ENCODE data around the gene CFAP57. TPM values are rescaled to one million over a fixed set of nuclear protein-coding genes. Genes with fewer than 3 reads are reported as not detected.

CFAP57 gene
- total and polyA plus RNA-seq, 2 of the 13 experiments (the other 11 are each of a cell fraction or from before 2014, with no cell fraction given), result 0.01 TPM; not detected in 1

DNA sequence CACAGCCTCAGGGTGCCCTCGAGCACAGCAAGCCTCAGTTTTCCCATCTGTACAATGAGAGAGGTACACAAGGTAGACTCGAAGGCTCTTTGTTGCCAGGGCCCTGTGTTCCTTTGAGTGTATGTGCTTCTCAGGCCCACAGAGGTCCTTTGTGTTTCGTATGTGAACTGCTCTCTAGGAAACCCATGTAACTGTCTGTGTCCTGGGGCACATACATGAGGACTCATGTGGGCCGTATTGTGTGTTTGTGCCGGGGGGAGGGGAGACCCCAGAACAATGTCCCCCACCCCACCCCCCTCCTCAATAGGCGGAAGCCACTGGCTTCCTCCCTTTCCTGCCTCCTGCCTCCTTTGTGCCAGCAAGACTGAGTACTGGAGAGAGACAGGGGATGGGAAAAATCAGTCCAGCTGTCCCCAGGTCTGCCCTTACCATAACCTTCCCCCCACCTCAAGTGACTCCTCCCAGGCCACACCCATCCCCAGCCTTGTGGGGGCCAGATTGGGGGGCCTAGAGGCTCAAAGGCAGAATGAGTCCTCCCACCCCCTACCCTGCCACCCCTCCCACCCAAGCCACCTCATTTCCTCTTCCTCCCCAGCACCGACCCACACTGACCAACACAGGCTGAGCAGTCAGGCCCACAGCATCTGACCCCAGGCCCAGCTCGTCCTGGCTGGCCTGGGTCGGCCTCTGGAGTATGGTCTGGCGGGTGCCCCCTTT, 128.4 kb downstream of the CFAP57 start, which contains the start of gene TIE1:
Gene TIE1, plus strand, starts transcription at position 605 of the 717 bp plus-strand sequence. Its CDS starts 90 bp downstream, at position 695.
- H2AFZ ChIP-seq (ENCODE audit: low read length), result no peak within 1 kb of the TSS
- no peak within 1 kb of the TSS for H3K27ac ChIP-seq (ENCODE audit: extremely low read length, insufficient read depth, low read length)
- H3K79me2 ChIP-seq (ENCODE audit: insufficient read depth, low read length), result no peaks in the 10 kb centered on the region
- H3K4me2 ChIP-seq (ENCODE audit: low read depth, low read length), result no peak within 1 kb of the TSS
- intact Hi-C loops (cut with micrococcal nuclease; ENCODE audit: unreplicated experiment), result no loop called here
- H4K20me1 ChIP-seq (ENCODE audit: insufficient read depth, low read length), result no peaks in the 10 kb centered on the region
- POLR2A ChIA-PET, result no interaction called here
- DNase-seq (ENCODE audit: low spot score) (no peak), FAIRE-seq (no peak), ATAC-seq (no peak)
- CTCF ChIA-PET (ENCODE audit: low intra/inter-chr PET ratio, low total read pairs), result no interaction called here
- no peak within 1 kb of the TSS for H3K4me3 ChIP-seq (replicated peaks in 1 of 3; ENCODE audit: insufficient read depth in 1 of 3, low read depth in 2 of 3, low read length in 3 of 3)
- no peak for TF ChIP-seq KLF12 (CRISPR knock-in tag; IDR thresholded peaks at IDR 0.05; ENCODE audit: borderline replicate concordance)
- TF ChIP-seq, protein P1, sequence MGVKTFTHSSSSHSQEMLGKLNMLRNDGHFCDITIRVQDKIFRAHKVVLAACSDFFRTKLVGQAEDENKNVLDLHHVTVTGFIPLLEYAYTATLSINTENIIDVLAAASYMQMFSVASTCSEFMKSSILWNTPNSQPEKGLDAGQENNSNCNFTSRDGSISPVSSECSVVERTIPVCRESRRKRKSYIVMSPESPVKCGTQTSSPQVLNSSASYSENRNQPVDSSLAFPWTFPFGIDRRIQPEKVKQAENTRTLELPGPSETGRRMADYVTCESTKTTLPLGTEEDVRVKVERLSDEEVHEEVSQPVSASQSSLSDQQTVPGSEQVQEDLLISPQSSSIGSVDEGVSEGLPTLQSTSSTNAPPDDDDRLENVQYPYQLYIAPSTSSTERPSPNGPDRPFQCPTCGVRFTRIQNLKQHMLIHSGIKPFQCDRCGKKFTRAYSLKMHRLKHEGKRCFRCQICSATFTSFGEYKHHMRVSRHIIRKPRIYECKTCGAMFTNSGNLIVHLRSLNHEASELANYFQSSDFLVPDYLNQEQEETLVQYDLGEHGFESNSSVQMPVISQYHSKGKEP (CRISPR knock-in tag; IDR thresholded peaks at IDR 0.05), result no peak
- no peak for TF ChIP-seq MTF1 (CRISPR knock-in tag; IDR thresholded peaks at IDR 0.05)
- TF ChIP-seq, protein P2, sequence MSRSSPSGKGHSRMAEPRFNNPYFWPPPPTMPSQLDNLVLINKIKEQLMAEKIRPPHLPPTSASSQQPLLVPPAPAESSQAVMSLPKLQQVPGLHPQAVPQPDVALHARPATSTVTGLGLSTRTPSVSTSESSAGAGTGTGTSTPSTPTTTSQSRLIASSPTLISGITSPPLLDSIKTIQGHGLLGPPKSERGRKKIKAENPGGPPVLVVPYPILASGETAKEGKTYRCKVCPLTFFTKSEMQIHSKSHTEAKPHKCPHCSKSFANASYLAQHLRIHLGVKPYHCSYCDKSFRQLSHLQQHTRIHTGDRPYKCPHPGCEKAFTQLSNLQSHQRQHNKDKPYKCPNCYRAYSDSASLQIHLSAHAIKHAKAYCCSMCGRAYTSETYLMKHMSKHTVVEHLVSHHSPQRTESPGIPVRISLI (CRISPR knock-in tag; IDR thresholded peaks at IDR 0.05; ENCODE audit: borderline replicate concordance), result no peak
- TF ChIP-seq GTF2F1 (IDR thresholded peaks at IDR 0.05; ENCODE audit: low read length), result no peak
- no peak for TF ChIP-seq ZNF75D (CRISPR knock-in tag; IDR thresholded peaks at IDR 0.05; ENCODE audit: borderline replicate concordance)
- TF ChIP-seq, protein P3, sequence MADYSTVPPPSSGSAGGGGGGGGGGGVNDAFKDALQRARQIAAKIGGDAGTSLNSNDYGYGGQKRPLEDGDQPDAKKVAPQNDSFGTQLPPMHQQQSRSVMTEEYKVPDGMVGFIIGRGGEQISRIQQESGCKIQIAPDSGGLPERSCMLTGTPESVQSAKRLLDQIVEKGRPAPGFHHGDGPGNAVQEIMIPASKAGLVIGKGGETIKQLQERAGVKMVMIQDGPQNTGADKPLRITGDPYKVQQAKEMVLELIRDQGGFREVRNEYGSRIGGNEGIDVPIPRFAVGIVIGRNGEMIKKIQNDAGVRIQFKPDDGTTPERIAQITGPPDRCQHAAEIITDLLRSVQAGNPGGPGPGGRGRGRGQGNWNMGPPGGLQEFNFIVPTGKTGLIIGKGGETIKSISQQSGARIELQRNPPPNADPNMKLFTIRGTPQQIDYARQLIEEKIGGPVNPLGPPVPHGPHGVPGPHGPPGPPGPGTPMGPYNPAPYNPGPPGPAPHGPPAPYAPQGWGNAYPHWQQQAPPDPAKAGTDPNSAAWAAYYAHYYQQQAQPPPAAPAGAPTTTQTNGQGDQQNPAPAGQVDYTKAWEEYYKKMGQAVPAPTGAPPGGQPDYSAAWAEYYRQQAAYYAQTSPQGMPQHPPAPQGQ (CRISPR knock-in tag; IDR thresholded peaks at IDR 0.05; ENCODE audit: borderline replicate concordance), result no peak
- WGBS (ENCODE audit: low lambda C conversion rate), result 43% methylated on average over 6 of the region's 10 CpGs
- H3K4me1 ChIP-seq (ENCODE audit: insufficient read depth, low read length), result peaks cover 31% of the 10 kb centered on the region
- H3K36me3 ChIP-seq (replicated peaks in 1 of 2; ENCODE audit: control insufficient read depth in 1 of 2, insufficient read depth in 2 of 2, low read length in 2 of 2), result no peaks in the 10 kb centered on the region
- H3K9ac ChIP-seq (ENCODE audit: insufficient read depth, low read depth, low read length), result no peak within 1 kb of the TSS
- no TSS peak for BruUV-seq (replicated peaks)
- H3K27me3 ChIP-seq (ENCODE audit: control insufficient read depth in 1 of 2, insufficient read depth in 2 of 2, low read length in 2 of 2), result peaks cover 0 to 10% of the 10 kb centered on the region in 2 experiments; a peak in 3 of 5 replicates
- no peaks in the 10 kb centered on the region for H3K9me3 ChIP-seq (ENCODE audit: low read length)
- in situ Hi-C loops (cut with HindIII; ENCODE audit: extremely low pct_ligation_motif_present, low pct_unique_long_range_greater_than_20kb), result no loop called here
